ENCODE measurements around the gene STK16.

GRCh38 chr2:219285373-219285735 is 40.1 kb downstream of the STK16 start:
- no peak for TF ChIP-seq CEBPB (IDR thresholded peaks at IDR 0.05; ENCODE audit: borderline replicate concordance, low read depth, low read length)
- no peak for TF ChIP-seq KLF12 (CRISPR knock-in tag; IDR thresholded peaks at IDR 0.05; ENCODE audit: borderline replicate concordance)
